ENCODE measurements around the gene RNF144A. TPM values are rescaled to one million over a fixed set of nuclear protein-coding genes. Genes with fewer than 3 reads are reported as not detected.

The RNF144A gene
- total and polyA plus RNA-seq, 7 donors, result 2.4 to 15.6 (median 8.7) TPM

GRCh38 chr2:7033136-7033960, 116.1 kb downstream of the RNF144A start:
- ATAC-seq (no peak), DNase-seq (no peak)
- intact Hi-C loops (cut with DNase I), result loop anchor here in 1 of 2 donors (5.0 kb wide), 1 partner anchor 116 kb away; the partner anchor contains the start of gene RNF144A
- Histone ChIP-seq H3K27me3 (ENCODE audit: insufficient read depth in 3 of 3, low read length in 2 of 3) (no peaks in the 10 kb centered on the region), H3K4me3 (no peak overlapping the region), H3K36me3 (ENCODE audit: insufficient read depth in 1 of 2, low read depth in 1 of 2) (peaks cover 0 to 19% of the 10 kb centered on the region in 2 donors), H3K4me1 (peaks cover 8% of the 10 kb centered on the region), H3K9me3 (no peaks in the 10 kb centered on the region), H3K27ac (peak overlapping the region; percentile 67)
- TF ChIP-seq CTCF (IDR thresholded peaks at IDR 0.05), result no peak
- 65 to 87% (median 66%) methylated on average over 20 of the region's 20 CpGs for WGBS, 3 donors

- H3K27ac ChIP-seq, result no peak overlapping the region
- WGBS, 3 donors, result 60 to 74% (median 60%) methylated on average over 14 of the region's 14 CpGs
- peaks cover 0 to 19% of the 10 kb centered on the region in 2 donors for H3K36me3 ChIP-seq (ENCODE audit: insufficient read depth in 1 of 2, low read depth in 1 of 2)
- intact Hi-C loops (cut with DNase I), result loop anchor here in 1 of 2 donors (5.0 kb wide), 1 partner anchor 117 kb away; the partner anchor contains the start of gene RNF144A
- H3K9me3 ChIP-seq, result no peaks in the 10 kb centered on the region
- no peak for TF ChIP-seq CTCF (IDR thresholded peaks at IDR 0.05)
- H3K4me3 ChIP-seq, result no peak overlapping the region
- peaks cover 8% of the 10 kb centered on the region for H3K4me1 ChIP-seq
- DNase-seq, result no peak
- peak in 1 of 4 donors; percentile 24 for ATAC-seq
- no peaks in the 10 kb centered on the region for H3K27me3 ChIP-seq (ENCODE audit: insufficient read depth in 3 of 3, low read length in 2 of 3)
These were observed 117.1 kb downstream of the RNF144A start for GRCh38 chr2:7034303-7034702.

- TF ChIP-seq CTCF (IDR thresholded peaks at IDR 0.05), result no peak
- WGBS, 3 donors, result 78 to 94% (median 83%) methylated on average over 13 of the region's 13 CpGs
- Histone ChIP-seq H3K4me1 (peaks cover 8% of the 10 kb centered on the region), H3K27me3 (ENCODE audit: insufficient read depth in 3 of 3, low read length in 2 of 3) (no peaks in the 10 kb centered on the region), H3K36me3 (ENCODE audit: insufficient read depth in 1 of 2, low read depth in 1 of 2) (peaks cover 0 to 34% of the 10 kb centered on the region in 2 donors), H3K9me3 (no peaks in the 10 kb centered on the region), H3K27ac (no peak overlapping the region), H3K4me3 (no peak overlapping the region)
- intact Hi-C loops (cut with DNase I), result no loop called here
- ATAC-seq (no peak), DNase-seq (no peak)
These were observed 118.7 kb downstream of the RNF144A start for GRCh38 chr2:7035884-7036283.

- Histone ChIP-seq H3K36me3 (ENCODE audit: insufficient read depth in 1 of 2, low read depth in 1 of 2) (peaks cover 0 to 40% of the 10 kb centered on the region in 2 donors), H3K9me3 (no peaks in the 10 kb centered on the region), H3K4me1 (no peaks in the 10 kb centered on the region), H3K4me3 (no peak overlapping the region), H3K27me3 (ENCODE audit: insufficient read depth in 3 of 3, low read length in 2 of 3) (no peaks in the 10 kb centered on the region), H3K27ac (no peak overlapping the region)
- peak; percentile 60 for TF ChIP-seq CTCF (IDR thresholded peaks at IDR 0.05)
- peak in 1 of 2 donors; percentile 60 for DNase-seq
- peak; percentile 62 to 71 (median 66) for ATAC-seq
- WGBS, 3 donors, result 69 to 76% (median 72%) methylated on average over 18 of the region's 18 CpGs
- intact Hi-C loops (cut with DNase I), result no loop called here
These were observed 120.4 kb downstream of the RNF144A start for GRCh38 chr2:7037340-7038333.

Data from psoas muscle (tissue), 8 donors.